ENCODE data around the gene PACSIN3. TPM values are rescaled to one million over a fixed set of nuclear protein-coding genes. Genes with fewer than 3 reads are reported as not detected.
A peak's percentile ranks its signal among the peaks of the same experiment; 100 is the strongest.

Gene PACSIN3
- total RNA-seq, result 10 to 100 TPM; 43.6 to 71.6 (median 54.2) TPM

DNA sequence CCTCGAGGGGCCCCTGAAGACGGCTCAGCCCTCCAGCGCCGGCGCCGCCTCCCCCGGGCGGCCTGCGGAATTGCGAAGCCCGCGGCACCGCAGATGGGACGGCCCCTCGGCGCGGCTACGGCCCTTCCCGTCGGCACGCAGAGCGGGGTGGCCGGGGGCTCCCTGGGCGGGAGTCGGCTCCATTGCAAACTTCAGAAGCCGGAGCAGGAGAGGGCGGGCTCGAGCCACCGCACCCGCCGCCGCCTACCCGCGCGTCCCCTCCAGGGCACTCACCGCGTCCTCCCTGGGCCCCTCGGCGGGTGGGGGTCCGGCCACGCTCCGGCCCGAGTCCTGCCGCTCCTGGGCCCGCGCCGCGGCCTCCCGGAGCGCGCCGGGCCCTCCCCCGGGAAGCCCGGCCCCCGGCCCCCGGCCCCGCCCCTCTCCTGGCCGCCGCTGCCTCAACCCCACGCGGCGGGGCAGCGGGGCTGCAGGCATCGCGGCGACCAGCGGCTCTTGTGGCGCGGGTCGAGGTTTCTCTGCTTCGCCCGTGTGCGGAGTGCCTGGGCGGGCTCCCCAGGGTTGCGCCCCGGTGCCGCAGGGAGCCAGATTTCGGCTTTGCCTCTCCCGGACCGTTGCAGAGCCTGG, at the start of gene PACSIN3:
Gene PACSIN3 (minus strand): TSS at position 359 of the 624 bp plus-strand sequence. CDS start 3,707 bp downstream, outside the sequence.
- DNase-seq, result peak; percentile 64 to 72
- Histone ChIP-seq H3K4me1 (peaks cover 27 to 38% of the 10 kb centered on the region in 2 donors), H3K27me3 (no peaks in the 10 kb centered on the region), H3K4me3 (replicated peaks in 1 of 3) (peak within 1 kb of the TSS; percentile 50 to 91 (median 87)), H3K27ac (peak within 1 kb of the TSS; percentile 84 to 96 (median 94)), H3K9me3 (no peaks in the 10 kb centered on the region), H3K36me3 (no peaks in the 10 kb centered on the region)
- intact Hi-C loops (cut with DNase I), result no loop called here
- 4% methylated on average over 5 of the region's 80 CpGs; no CpG with 5 or more reads in 1 of the 2 donors for WGBS, 2 donors
- TF ChIP-seq CTCF (IDR thresholded peaks at IDR 0.05) (peak in 3 of 6 experiments; percentile 24 to 34 (median 25)), POLR2A (IDR thresholded peaks at IDR 0.05) (peak; percentile 33 to 55)

GRCh38 chr11:47235163-47235562, 48.9 kb upstream of the PACSIN3 start:
- Histone ChIP-seq H3K27ac (no peak overlapping the region), H3K36me3 (peaks cover 13 to 14% of the 10 kb centered on the region in 2 donors), H3K4me1 (peaks cover 0 to 7% of the 10 kb centered on the region in 2 donors), H3K4me3 (replicated peaks in 1 of 3) (no peak overlapping the region), H3K27me3 (no peaks in the 10 kb centered on the region), H3K9me3 (no peaks in the 10 kb centered on the region)
- no peak for DNase-seq
- TF ChIP-seq CTCF (IDR thresholded peaks at IDR 0.05) (no peak), POLR2A (IDR thresholded peaks at IDR 0.05) (no peak)
- intact Hi-C loops (cut with DNase I), result no loop called here
- 92 to 93% methylated on average over 12 of the region's 12 CpGs for WGBS, 2 donors

DNA sequence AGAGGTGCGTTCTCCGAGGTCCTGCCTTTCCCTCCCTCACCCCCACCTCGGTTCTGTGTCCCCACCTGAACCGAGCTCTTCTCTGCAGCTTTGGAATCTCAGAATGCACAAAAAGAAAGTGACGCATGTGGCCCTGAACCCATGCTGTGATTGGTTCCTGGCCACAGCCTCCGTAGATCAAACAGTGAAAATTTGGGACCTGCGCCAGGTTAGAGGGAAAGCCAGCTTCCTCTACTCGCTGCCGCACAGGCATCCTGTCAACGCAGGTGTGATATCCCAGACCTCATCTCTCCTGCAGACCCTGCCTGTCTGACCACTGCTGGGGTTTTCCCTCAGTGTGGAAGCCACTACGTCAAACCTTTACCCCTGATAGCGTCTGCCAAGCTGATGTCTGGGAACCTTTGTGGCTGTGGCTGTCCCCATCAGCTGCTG, 48.5 kb upstream of the PACSIN3 start:
- no peaks in the 10 kb centered on the region for H3K9me3 ChIP-seq
- H3K27me3 ChIP-seq, result no peaks in the 10 kb centered on the region
- H3K27ac ChIP-seq, result peak overlapping the region in 1 of 3 donors; percentile 51
- peaks cover 0 to 7% of the 10 kb centered on the region in 2 donors for H3K4me1 ChIP-seq
- TF ChIP-seq CTCF (IDR thresholded peaks at IDR 0.05), result no peak
- TF ChIP-seq POLR2A (IDR thresholded peaks at IDR 0.05), result peak in 1 of 2 donors; percentile 14
- intact Hi-C loops (cut with DNase I), result no loop called here
- H3K36me3 ChIP-seq, result peaks cover 9% of the 10 kb centered on the region in 2 donors
- WGBS, 2 donors, result 32 to 46% methylated on average over 11 to 12 of the region's 12 CpGs
- peak; percentile 78 to 84 for DNase-seq
- H3K4me3 ChIP-seq (replicated peaks in 1 of 3), result no peak overlapping the region

DNA sequence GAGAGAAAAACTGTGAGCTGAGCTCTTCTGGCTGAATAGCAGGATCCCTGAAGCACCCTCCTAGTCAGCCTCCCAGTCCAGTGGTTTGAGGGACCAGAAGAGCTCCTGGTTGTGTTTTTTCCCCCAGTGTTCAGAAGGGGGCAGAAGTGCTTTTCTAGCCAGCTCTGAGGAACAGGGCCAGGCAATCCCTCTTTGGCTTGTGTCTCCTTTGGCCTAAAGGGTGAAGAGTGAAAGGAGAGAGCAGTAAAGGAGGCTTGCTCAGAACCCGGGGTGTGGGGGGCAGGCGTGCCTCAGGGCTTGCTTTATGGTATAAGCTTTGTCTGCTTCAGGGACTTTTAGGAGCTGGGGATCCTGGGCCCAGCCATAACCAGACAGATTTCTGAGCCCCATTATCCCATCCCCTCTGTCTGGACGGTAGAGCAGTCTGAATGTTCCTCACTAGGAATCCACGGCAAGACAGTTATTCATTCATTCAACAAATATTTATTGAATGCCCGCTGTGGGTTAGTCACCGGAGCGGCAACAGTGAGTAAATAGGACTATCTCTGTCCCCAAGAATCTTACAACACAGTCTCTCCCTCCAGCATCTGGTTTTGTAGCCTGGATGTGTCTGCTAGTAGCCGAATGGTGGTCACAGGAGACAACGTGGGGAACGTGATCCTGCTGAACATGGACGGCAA, 47.9 kb upstream of the PACSIN3 start:
- intact Hi-C loops (cut with DNase I), result no loop called here
- Histone ChIP-seq H3K36me3 (peaks cover 3 to 5% of the 10 kb centered on the region in 2 donors), H3K27me3 (no peaks in the 10 kb centered on the region), H3K4me3 (replicated peaks in 1 of 3) (no peak overlapping the region), H3K27ac (peak overlapping the region in 1 of 3 donors; percentile 51), H3K4me1 (peaks cover 0 to 7% of the 10 kb centered on the region in 2 donors), H3K9me3 (no peaks in the 10 kb centered on the region)
- TF ChIP-seq POLR2A (IDR thresholded peaks at IDR 0.05) (no peak), CTCF (IDR thresholded peaks at IDR 0.05) (peak in 3 of 6 experiments; percentile 10 to 26 (median 16))
- 57 to 67% methylated on average over 11 of the region's 11 CpGs for WGBS, 2 donors
- no peak for DNase-seq

DNA sequence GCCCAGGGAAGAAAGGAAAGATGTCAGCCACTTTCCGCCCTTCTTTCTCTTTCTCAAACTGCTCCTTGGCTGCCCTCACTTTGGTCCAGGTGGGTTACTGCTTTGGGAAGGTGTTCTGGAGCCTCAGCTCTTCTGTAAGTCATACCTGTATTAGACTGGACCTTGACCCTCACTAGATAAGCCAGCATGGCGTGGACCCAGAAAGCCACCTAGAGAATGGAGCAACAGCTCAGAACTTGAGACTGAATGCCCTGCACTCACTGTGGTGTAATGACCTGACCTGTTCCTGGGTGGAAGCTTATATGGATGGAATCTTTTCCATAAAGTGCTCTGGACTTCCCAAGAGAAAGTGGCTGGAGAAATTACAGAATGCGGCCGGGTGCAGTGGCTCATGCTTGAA, 46.8 kb upstream of the PACSIN3 start:
- peaks cover 0 to 7% of the 10 kb centered on the region in 2 donors for H3K4me1 ChIP-seq
- no peaks in the 10 kb centered on the region for H3K27me3 ChIP-seq
- H3K9me3 ChIP-seq, result no peaks in the 10 kb centered on the region
- intact Hi-C loops (cut with DNase I), result no loop called here
- DNase-seq, result no peak
- no peak overlapping the region for H3K4me3 ChIP-seq (replicated peaks in 1 of 3)
- no peaks in the 10 kb centered on the region for H3K36me3 ChIP-seq
- no peak overlapping the region for H3K27ac ChIP-seq
- TF ChIP-seq CTCF (IDR thresholded peaks at IDR 0.05), result no peak
- WGBS, 2 donors, result 93 to 100% methylated on average over 3 to 4 of the region's 4 CpGs

Data from thyroid gland (tissue), 4 donors.